Neutrophil (primary cell): ENCODE measurements around the gene UBE2Q2.

Source experiments
- H3K27ac ChIP-seq: fragments of 200-600 bp; sonication (generic); 2 replicates; pipeline ENCODE4 v1.5.1; 2016; ENCODE audit warnings: mild to moderate bottlenecking, moderate library complexity
- H3K27me3 ChIP-seq: fragments of 200-600 bp; sonication (generic); 2 replicates; pipeline ENCODE4 v1.6.0; 2016; ENCODE audit warnings: mild to moderate bottlenecking
- H3K36me3 ChIP-seq: fragments of 200-600 bp; sonication (generic); 2 replicates; pipeline ENCODE4 v1.5.1; 2017
- H3K4me1 ChIP-seq, 2 experiments: fragments of 200-600 bp in 1 of 2; sonication (generic) in 1 of 2; 1 replicate in 1 of 2; 2 replicates in 1 of 2; pipeline versions ENCODE4 v1.5.1 to v1.6.1; 2013 to 2016; ENCODE audit warnings: low read depth in 1 of 2, low read length in 1 of 2, mild to moderate bottlenecking in 1 of 2, moderate library complexity in 1 of 2; ENCODE audit not compliant: control insufficient read depth in 1 of 2, insufficient read depth in 1 of 2
- H3K4me3 ChIP-seq, 2 experiments: fragments of 200-600 bp in 1 of 2; sonication (generic) in 1 of 2; 1 replicate in 1 of 2; 2 replicates in 1 of 2; pipeline ENCODE4 v1.5.1; 2013 to 2016; ENCODE audit warnings: low read depth in 1 of 2, low read length in 1 of 2, mild to moderate bottlenecking in 1 of 2, moderate library complexity in 1 of 2
- H3K9me3 ChIP-seq: fragments of 200-600 bp; sonication (generic); 2 replicates; pipeline ENCODE4 v1.5.1; 2016
- CTCF ChIP-seq: fragments of 200-600 bp; sonication (generic); IDR thresholded peaks from 2 replicates; pipeline ENCODE4 v1.5.1; 2016; ENCODE audit warnings: antibody characterized with exemption

The UBE2Q2 gene

GRCh38 chr15:75921732-75922703 lies 78.8 kb downstream of the UBE2Q2 start:
- no peak for TF ChIP-seq CTCF
- no peaks in the 10 kb centered on the region for H3K27me3 ChIP-seq
- no peak overlapping the region for H3K27ac ChIP-seq
- peaks cover 40% of the 10 kb centered on the region for H3K36me3 ChIP-seq
- peaks cover 6 to 11% of the 10 kb centered on the region in 2 experiments for H3K4me1 ChIP-seq
- H3K4me3 ChIP-seq: no peak overlapping the region
- no peaks in the 10 kb centered on the region for H3K9me3 ChIP-seq

DNA sequence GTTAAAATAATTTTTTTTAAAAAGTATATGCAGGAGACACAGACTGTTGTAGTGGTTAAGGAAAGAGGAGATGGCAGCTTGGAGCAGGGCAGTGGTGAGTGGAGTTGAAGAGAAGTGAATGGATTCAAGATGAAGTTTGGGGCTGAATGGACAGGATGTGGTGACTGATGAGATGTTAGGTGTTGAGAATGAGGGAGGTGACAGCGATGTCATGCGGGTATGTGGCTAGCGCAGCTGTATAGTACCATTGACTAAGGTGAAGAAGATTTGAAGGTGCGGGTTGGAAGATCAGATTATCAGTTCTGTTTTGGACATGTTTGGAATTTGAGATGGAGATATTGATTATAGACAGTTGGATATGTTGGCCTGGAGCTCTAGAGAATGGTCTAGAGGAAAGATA lies 80.5 kb downstream of the UBE2Q2 start:
- Histone ChIP-seq H3K27ac (no peak overlapping the region), H3K4me3 (no peak overlapping the region), H3K27me3 (no peaks in the 10 kb centered on the region), H3K4me1 (peaks cover 6 to 11% of the 10 kb centered on the region in 2 experiments), H3K9me3 (no peaks in the 10 kb centered on the region), H3K36me3 (peaks cover 34% of the 10 kb centered on the region)
- TF ChIP-seq CTCF: no peak

DNA sequence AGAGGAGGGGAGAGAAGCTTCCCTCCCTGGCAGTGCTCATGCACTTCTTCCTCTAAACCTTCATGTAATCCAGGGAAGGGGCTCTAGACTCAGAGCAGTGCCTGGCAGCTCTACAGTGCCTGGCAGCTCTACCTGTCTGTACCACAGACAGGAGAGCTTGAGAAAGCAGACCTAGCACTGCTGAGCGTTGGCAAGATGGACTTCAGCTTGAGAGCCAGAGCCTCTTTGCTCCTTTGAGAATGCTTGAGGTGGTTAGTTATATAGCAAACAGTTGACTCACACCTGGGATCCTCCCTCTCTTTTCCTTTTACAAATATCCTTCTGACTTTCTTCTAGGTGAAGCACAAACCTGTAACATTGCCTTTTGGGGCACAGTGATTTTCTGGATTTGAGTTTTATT lies 81.3 kb downstream of the UBE2Q2 start:
- Histone ChIP-seq H3K4me3 (no peak overlapping the region), H3K27ac (no peak overlapping the region), H3K9me3 (no peaks in the 10 kb centered on the region), H3K4me1 (peaks cover 6 to 11% of the 10 kb centered on the region in 2 experiments), H3K27me3 (no peaks in the 10 kb centered on the region), H3K36me3 (peaks cover 27% of the 10 kb centered on the region)
- no peak for TF ChIP-seq CTCF

GRCh38 chr15:75925440-75925839 lies 82.2 kb downstream of the UBE2Q2 start:
- no peak overlapping the region for H3K27ac ChIP-seq
- TF ChIP-seq CTCF: no peak
- H3K9me3 ChIP-seq: no peaks in the 10 kb centered on the region
- peaks cover 6 to 11% of the 10 kb centered on the region in 2 experiments for H3K4me1 ChIP-seq
- H3K4me3 ChIP-seq: no peak overlapping the region
- H3K36me3 ChIP-seq: peaks cover 26% of the 10 kb centered on the region
- H3K27me3 ChIP-seq: no peaks in the 10 kb centered on the region

GRCh38 chr15:75926931-75927330 lies 83.7 kb downstream of the UBE2Q2 start:
- H3K4me3 ChIP-seq: no peak overlapping the region
- no peak for TF ChIP-seq CTCF
- H3K4me1 ChIP-seq: peaks cover 6 to 11% of the 10 kb centered on the region in 2 experiments
- no peaks in the 10 kb centered on the region for H3K9me3 ChIP-seq
- H3K27me3 ChIP-seq: no peaks in the 10 kb centered on the region
- no peak overlapping the region for H3K27ac ChIP-seq
- H3K36me3 ChIP-seq: peaks cover 29% of the 10 kb centered on the region
